ENCODE data around the gene NCKAP5. TPM values are rescaled to one million over a fixed set of nuclear protein-coding genes. Genes with fewer than 3 reads are reported as not detected.

NCKAP5 gene
- total and polyA plus RNA-seq, 2 of the 8 experiments (the other 6 are each of a cell fraction or from before 2014, with no cell fraction given), result 0.27 to 0.86 TPM

DNA sequence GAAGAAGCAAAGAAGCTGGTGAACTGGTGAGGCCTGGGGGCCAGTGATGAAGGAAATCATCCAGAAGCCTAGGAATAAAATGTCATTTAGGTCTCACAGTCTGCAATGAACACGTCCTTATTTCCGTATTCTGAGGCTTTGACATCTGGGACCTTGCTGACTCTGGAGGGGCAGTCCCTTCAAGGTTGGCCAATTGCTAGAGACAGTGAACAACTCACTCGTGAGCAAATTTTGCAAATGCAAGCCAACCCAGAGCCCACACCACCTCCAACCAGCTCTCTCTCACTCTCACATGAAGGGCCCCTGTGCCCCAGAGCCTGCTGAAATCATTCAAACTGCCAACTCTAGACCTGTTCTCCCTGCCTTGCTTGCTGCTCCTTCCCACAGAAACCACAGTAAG lies 619.2 kb downstream of the NCKAP5 start:
- Histone ChIP-seq H4K91ac (replicated peaks; ENCODE audit: insufficient read length, low read length) (no peak overlapping the region), H3K23ac (ENCODE audit: insufficient read length) (no peak overlapping the region), H2BK15ac (ENCODE audit: low read length) (no peak overlapping the region), H3K4ac (replicated peaks; ENCODE audit: insufficient read length, low read depth, low read length) (no peak overlapping the region), H3K4me1 (replicated peaks in 1 of 4; ENCODE audit: control insufficient read depth in 3 of 4, insufficient read depth in 4 of 4, low read length in 3 of 4) (no peaks in the 10 kb centered on the region), H2AFZ (ENCODE audit: low read length) (no peak overlapping the region), H2BK120ac (replicated peaks; ENCODE audit: low read depth, low read length) (no peak overlapping the region), H2BK12ac (ENCODE audit: low read depth, low read length) (no peak overlapping the region), H4K20me1 (replicated peaks in 1 of 2; ENCODE audit: control insufficient read depth in 1 of 2, insufficient read depth in 2 of 2, low read length in 2 of 2) (no peaks in the 10 kb centered on the region), H3K23me2 (ENCODE audit: low read depth, low read length) (no peaks in the 10 kb centered on the region), H3K4me2 (ENCODE audit: insufficient read depth in 1 of 2, low read depth in 2 of 2, low read length in 2 of 2) (no peak overlapping the region), H3K56ac (replicated peaks; ENCODE audit: insufficient read length, low read depth, low read length) (no peak overlapping the region), H3K27ac (ENCODE audit: low read depth, low read length) (no peak overlapping the region), H3K79me1 (ENCODE audit: low read depth, low read length) (no peaks in the 10 kb centered on the region), H2AK5ac (ENCODE audit: low read depth, low read length) (no peak overlapping the region), H2BK5ac (ENCODE audit: low read depth, low read length) (no peak overlapping the region), H3K9me3 (ENCODE audit: insufficient read depth in 2 of 2, low read depth in 1 of 2, low read length in 1 of 2) (no peaks in the 10 kb centered on the region), H3K14ac (ENCODE audit: insufficient read length) (no peak overlapping the region), H3K36me3 (ENCODE audit: control insufficient read depth in 2 of 4, insufficient read depth in 4 of 4, low read length in 3 of 4) (no peaks in the 10 kb centered on the region), H3K18ac (ENCODE audit: extremely low read depth, low read length) (no peak overlapping the region), H3K9ac (replicated peaks in 1 of 4; ENCODE audit: extremely low read depth in 1 of 4, low read depth in 3 of 4, low read length in 3 of 4) (no peak overlapping the region), H2BK20ac (ENCODE audit: low read length) (no peak overlapping the region), H3K27me3 (replicated peaks in 1 of 4; ENCODE audit: control insufficient read depth in 3 of 4, extremely low read depth in 1 of 4, insufficient read depth in 3 of 4, low read length in 3 of 4) (no peaks in the 10 kb centered on the region), H4K8ac (ENCODE audit: extremely low read depth, insufficient read depth, low read length) (no peak overlapping the region), H4K5ac (ENCODE audit: insufficient read length, low read depth, low read length) (no peak overlapping the region), H3K79me2 (ENCODE audit: control insufficient read depth in 1 of 2, insufficient read depth in 2 of 2, low read length in 2 of 2) (no peaks in the 10 kb centered on the region), H3K4me3 (ENCODE audit: extremely low read depth in 1 of 4, insufficient read depth in 2 of 4, low read depth in 3 of 4, low read length in 4 of 4) (no peak overlapping the region)
- FAIRE-seq, result no peak
- whole genome bisulfite sequencing, 2 experiments (ENCODE audit: extremely low coverage in 1 of 2, insufficient coverage in 1 of 2, insufficient read length in 1 of 2, insufficient replicate concordance in 2 of 2, low coverage in 1 of 2, low lambda C conversion rate in 2 of 2, missing lambda C conversion rate in 1 of 2), result 94% methylated on average over 3 of the region's 3 CpGs; no CpG with 5 or more reads in 1 of the 2 experiments
- ChIA-PET CTCF (ENCODE audit: partially characterized antibody) (interaction anchor here (1.1 kb wide), 1 partner anchor 271 kb away, joined by 3 read pairs; no protein-coding TSS in a partner anchor), POLR2A (ENCODE audit: partially characterized antibody) (no interaction called here)
- DNase-seq (ENCODE audit: low read depth in 1 of 2, low spot score in 2 of 2), result no peak
- TF ChIP-seq SIRT6 (IDR thresholded peaks at IDR 0.05; ENCODE audit: low read length) (no peak), POLR2AphosphoS5 (IDR thresholded peaks at IDR 0.05; ENCODE audit: low read depth, low read length) (no peak)
